Right lobe of liver (tissue), 4 donors: ENCODE data around the gene MGST1.

ENCODE experiments used
- POLR2A ChIP-seq: fragments of 450-650 bp; IDR thresholded peaks from one replicate; pipeline ENCODE4 v1.6.1; 2017; ENCODE audit warnings: antibody characterized with exemption, mild to moderate bottlenecking
- TF ChIP-seq, protein P1 (sequence below), 4 donors: fragments of 200-600 bp in 3 of 4; fragments of 450-650 bp in 1 of 4; IDR thresholded peaks; one replicate each; pipeline versions ENCODE4 v1.5.1 to v1.8.0; 2016 to 2022; ENCODE audit warnings: antibody characterized with exemption in 4 of 4, mild to moderate bottlenecking in 2 of 4
- donor health status: DM: no; HTN: no; CAD: no.
- donor health status: DM: no; HTN: no; CAD: no.
- donor health status: DM: no; HTN: yes; CAD: no.

DNA sequence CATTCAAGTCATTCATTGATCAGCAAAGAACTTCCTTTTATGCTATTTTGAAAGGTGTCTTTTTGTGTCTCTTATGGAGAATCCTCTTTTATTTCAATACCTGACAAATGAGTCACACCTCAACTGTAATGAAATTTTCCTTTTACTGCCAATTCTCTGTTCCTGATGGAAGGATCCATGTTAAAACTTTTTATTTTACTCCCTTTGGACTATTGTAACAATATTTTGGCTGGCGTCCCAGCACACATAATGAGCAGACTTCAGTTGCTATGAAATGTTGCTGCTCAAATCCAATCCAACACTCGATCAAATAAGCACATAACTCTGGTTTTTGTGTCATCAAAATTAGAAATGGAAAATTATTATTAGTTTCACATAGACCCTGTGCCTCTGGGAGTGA is 48.0 kb upstream of the MGST1 start:
- TF ChIP-seq, protein P1, sequence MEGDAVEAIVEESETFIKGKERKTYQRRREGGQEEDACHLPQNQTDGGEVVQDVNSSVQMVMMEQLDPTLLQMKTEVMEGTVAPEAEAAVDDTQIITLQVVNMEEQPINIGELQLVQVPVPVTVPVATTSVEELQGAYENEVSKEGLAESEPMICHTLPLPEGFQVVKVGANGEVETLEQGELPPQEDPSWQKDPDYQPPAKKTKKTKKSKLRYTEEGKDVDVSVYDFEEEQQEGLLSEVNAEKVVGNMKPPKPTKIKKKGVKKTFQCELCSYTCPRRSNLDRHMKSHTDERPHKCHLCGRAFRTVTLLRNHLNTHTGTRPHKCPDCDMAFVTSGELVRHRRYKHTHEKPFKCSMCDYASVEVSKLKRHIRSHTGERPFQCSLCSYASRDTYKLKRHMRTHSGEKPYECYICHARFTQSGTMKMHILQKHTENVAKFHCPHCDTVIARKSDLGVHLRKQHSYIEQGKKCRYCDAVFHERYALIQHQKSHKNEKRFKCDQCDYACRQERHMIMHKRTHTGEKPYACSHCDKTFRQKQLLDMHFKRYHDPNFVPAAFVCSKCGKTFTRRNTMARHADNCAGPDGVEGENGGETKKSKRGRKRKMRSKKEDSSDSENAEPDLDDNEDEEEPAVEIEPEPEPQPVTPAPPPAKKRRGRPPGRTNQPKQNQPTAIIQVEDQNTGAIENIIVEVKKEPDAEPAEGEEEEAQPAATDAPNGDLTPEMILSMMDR (IDR thresholded peaks at IDR 0.05), result no peak
- TF ChIP-seq POLR2A, result no peak
